T follicular helper cell (primary cell): Measurements from ENCODE around the gene ADGRV1.
"Not testable (repeated sequence)": the region's sequence is repeated elsewhere in the genome, so short reads cannot be mapped to it uniquely, and the experiment has no call there.

Source experiments
- DNase-seq: peaks from one replicate; pipeline ENCODE4 v3.0.0-alpha.2; 2020; ENCODE audit warnings: low read depth

Gene ADGRV1

GRCh38 chr5:90645024-90645610 lies 86.5 kb downstream of the ADGRV1 start:
- no peak for DNase-seq

GRCh38 chr5:90650767-90651166 lies 92.2 kb downstream of the ADGRV1 start:
- DNase-seq = no peak

DNA sequence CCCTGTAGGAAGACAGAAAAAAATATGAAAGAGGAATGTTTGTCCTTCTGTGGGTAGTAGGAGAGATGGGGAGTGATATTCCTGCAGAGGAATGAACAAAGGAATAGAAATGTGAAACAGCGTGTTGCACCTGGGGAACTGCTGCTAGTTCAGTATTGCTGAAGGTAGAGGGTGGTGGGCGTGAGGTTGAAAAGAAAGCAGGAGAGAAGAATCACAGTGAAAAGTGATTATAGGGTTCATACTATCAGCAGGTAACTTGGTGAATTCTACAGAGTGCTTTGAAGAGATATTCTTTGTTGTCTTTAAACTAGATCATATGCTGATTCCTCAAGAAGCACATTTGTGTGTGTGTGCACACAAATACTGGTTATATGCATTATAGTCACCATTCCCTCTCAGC lies 95.6 kb downstream of the ADGRV1 start:
- DNase-seq = no peak

- no peak for DNase-seq
These were observed 96.8 kb downstream of the ADGRV1 start for GRCh38 chr5:90655423-90655822.

GRCh38 chr5:90657030-90657429 lies 98.4 kb downstream of the ADGRV1 start:
- no peak for DNase-seq

- DNase-seq = no peak
These were observed 99.2 kb downstream of the ADGRV1 start for GRCh38 chr5:90657788-90658187.

DNA sequence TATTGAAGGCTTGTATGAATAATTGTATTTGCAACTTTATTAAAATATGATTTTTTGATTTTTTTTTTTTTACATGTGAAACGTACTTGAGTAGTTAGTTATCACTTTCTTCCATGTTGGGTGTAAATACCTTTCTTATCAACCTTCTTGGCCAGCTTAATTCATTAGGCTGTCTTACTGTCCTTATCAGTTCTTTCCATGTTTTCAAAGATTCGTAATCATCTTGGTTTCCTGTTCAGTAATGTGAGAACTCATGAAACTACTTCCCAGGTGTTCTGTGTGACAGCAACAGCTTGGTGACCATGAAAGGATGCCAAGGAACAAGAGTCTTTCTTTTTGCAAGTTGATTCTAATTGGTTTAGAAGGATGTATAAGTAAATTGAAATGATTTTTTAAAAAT lies 100.0 kb downstream of the ADGRV1 start:
- DNase-seq = no peak

- DNase-seq = not testable (repeated sequence)
These were observed 109.5 kb downstream of the ADGRV1 start for GRCh38 chr5:90668079-90668565.

DNA sequence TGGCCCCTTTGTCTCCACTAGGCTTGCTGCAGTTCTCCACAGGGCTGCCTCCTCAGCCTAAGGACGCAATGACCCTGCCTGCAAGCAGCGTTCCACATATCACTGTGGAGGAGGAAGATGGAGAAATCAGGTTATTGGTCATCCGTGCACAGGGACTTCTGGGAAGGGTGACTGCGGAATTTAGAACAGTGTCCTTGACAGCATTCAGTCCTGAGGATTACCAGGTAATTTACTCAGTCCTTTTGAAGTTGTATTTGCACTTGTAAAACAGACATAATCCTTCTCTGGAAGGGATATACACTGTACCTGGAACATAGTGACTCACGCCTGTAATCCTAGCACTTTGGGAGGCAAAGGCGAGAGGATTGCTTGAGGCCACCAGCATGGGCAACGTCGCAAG lies 116.6 kb downstream of the ADGRV1 start:
- DNase-seq = no peak

DNA sequence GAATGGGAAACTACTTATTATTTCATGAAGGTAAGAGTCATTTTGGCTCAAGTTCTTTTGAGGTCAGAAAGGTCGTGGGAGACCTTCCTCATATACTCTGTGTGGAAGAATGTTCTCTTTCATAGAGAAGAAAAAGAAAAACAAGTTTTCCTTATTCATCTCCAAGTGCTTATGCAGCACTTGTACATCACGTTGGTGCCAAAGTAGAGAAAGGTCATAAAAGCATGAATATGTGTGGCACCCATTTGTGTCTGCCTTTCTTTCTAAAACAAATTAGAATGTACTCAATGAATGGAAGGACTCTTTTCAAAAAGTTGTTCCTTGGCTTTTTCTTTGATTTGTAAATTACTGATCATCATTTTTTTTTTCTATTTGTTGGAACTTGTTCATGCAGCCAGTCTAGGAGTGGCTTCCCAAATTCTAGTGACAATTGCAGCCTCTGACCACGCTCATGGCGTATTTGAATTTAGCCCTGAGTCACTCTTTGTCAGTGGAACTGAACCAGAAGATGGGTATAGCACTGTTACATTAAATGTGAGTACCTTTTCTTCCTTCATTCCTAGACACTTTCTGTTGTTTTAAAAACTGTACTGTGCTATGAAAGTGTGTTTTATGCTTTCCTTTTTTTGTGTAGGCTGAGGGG lies 122.4 kb downstream of the ADGRV1 start:
- no peak for DNase-seq

- no peak for DNase-seq
These were observed 123.7 kb downstream of the ADGRV1 start for GRCh38 chr5:90682278-90682677.

DNA sequence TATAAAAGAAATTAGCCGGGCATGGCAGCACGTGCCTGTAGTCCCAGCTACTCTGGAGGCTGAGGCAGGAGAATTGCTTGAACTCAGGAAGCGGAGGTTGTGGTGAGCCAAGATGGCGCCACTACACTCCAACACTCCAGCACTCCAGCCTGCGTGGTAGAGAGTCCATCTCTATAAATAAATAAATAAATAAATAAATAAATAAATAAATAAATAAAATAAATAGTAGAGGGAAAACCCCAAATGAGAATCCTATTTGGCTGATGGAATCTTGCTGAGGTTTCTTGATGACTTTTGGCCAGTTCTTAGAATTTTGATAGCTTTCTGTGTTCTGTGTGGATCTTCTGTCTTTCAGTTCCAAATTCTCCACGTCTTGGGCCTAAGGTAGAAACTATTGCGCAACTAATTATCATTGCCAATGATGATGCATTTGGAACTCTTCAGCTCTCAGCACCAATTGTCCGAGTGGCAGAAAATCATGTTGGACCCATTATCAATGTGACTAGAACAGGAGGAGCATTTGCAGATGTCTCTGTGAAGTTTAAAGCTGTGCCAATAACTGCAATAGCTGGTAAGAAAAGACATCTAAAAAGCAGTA lies 126.9 kb downstream of the ADGRV1 start:
- DNase-seq = no peak

GRCh38 chr5:90686363-90686762 lies 127.8 kb downstream of the ADGRV1 start:
- DNase-seq = not testable (repeated sequence)

- not testable (repeated sequence) for DNase-seq
These were observed 128.9 kb downstream of the ADGRV1 start for GRCh38 chr5:90687458-90687857.

- no peak for DNase-seq
These were observed 130.5 kb downstream of the ADGRV1 start for GRCh38 chr5:90689064-90689463.

DNA sequence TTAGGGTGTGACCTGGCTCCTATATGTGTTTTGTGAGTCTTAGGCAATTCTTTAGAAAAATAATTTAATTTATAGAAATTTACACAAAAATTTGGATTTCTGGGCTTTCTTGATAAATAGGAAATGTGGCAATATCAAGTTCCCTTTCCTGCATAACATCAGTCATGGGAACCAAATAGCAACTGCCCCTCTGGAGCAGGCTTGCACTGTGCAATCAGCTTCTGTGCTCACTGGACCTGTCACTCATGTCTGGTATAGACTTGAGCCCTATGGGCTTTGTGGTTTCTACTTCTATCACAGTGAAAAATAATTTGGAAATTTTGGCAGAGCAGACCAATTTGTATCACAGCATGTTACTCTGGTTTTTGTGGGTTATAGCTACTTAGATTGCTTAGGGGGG lies 131.7 kb downstream of the ADGRV1 start:
- DNase-seq = no peak

DNA sequence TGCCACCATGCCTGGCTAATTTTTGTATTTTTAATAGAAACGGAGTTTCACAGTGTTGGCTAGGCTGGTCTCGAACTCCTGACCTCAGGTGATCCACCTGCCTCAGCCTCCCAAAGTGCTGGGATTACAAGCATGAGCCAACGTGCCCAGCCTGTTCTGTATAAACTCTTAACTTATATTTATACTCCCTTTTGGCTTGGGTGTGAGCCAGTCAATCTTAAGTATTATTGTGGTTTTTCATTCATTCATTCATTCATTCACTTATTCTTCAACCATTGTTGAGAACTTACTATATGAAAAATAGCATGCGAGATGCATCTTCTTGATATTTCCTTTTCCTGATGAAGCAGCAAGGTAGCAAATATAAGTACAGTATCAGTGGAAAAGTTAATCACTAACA lies 132.9 kb downstream of the ADGRV1 start:
- DNase-seq = no peak

DNA sequence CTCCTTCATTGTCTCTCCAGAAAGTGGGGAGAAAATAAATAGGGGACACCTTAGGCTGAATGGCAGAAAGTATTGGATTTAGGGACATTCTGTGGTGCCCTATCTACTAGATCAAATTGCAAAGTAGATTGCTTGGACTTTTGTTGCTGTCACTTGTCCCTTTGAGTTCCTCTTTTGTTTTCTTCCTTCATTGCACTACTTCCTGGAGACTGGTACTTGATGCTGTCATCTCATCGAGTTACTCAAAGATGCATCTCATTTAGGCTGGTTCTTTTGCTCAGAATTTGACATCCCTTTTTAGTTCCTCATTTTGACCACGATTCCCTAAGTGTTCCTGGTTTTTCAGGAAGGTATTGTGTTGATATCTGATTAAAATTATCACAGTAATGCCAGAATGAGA lies 137.6 kb downstream of the ADGRV1 start:
- no peak for DNase-seq

- DNase-seq = no peak
These were observed 141.7 kb downstream of the ADGRV1 start for GRCh38 chr5:90700299-90700698.

DNA sequence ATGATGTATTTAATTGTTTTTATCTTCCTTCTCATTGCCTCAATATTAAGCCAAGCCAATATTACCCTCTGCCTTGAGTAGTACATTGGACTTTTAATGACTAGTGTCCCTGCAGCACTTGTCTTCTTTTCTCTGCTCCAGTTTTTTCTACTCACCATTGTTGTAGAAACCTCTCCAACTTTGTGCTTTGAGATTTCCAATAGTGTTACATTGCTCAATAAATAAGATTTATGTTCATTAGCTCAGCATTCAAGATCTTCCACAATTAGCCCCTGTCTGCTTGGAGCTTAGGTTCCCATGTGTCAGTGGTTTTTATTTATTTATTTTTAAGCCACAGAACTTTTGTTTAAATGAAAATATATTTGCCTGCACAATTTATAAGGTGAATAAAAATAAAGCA lies 145.3 kb downstream of the ADGRV1 start:
- DNase-seq = no peak

GRCh38 chr5:90707698-90708097 lies 149.1 kb downstream of the ADGRV1 start:
- DNase-seq = no peak

- no peak for DNase-seq
These were observed 150.9 kb downstream of the ADGRV1 start for GRCh38 chr5:90709323-90710155.

GRCh38 chr5:90718387-90718786 lies 159.8 kb downstream of the ADGRV1 start:
- DNase-seq = no peak
